ENCODE results near the gene CMTM8.

Gene CMTM8

DNA sequence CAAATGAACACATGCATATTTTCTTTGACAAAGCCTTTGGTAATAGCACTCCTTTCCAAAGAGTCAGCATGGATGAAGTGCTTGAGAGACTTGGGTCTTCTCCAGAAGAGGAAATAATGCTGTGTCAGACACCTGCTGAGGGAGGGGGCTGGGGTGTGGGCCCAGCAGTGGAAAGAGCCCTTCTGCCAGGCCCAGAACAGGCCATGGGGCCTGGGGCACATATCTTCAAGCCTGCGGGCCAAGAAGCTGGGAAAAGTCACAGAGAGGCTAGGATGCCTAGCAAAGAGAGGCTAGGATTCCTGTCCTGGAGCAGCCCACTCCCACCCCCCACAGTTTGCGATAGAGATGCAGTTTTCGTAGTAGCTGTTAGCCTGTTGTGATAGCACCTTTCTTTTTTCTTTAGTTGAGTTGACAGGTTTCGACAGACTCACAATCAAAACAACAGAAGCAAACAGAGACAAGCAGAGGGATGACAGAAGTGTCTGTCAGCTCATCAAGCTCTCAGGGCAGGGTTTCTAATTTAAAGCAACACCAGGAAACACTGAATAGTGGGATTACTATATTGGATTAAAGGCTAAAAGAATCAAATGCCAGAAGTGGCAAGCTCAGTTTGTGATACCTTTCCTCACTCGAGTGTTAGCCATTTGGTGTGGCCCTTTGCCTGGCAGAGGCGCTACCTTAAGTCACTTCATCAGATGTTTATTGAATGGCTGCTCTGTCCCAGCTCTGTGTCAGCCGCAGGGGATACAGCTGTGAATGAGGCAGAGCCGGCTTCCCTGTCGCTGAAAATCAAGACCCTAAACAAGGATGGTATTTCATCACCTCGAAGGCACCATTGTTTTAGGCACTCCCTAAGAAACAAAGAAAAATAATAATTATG lies 172.1 kb downstream of the CMTM8 start:
- no peak for DNase-seq (ENCODE audit: low read depth in 2 of 2)

- no peak for DNase-seq (ENCODE audit: low read depth in 2 of 2)
Observed at GRCh38 chr3:32411442-32411841, 173.0 kb downstream of the CMTM8 start.

GRCh38 chr3:32412887-32413286 lies 174.4 kb downstream of the CMTM8 start:
- no peak for DNase-seq (ENCODE audit: low read depth in 2 of 2)

GRCh38 chr3:32413845-32414521 lies 175.5 kb downstream of the CMTM8 start:
- no peak for DNase-seq (ENCODE audit: low read depth in 2 of 2)

- DNase-seq (ENCODE audit: low read depth in 2 of 2): no peak
Observed at GRCh38 chr3:32414522-32415202, 176.2 kb downstream of the CMTM8 start.

- DNase-seq (ENCODE audit: low read depth in 2 of 2): no peak
Observed at GRCh38 chr3:32419742-32420125, 181.3 kb downstream of the CMTM8 start.

Data from fibroblast of skin of left quadriceps (primary cell).